ENCODE results near the gene WBP2.
A peak's percentile ranks its signal among the peaks of the same experiment; 100 is the strongest.

The WBP2 gene

GRCh38 chr17:75855310-75856061 is at the start of gene WBP2:
WBP2 (minus strand) TSS chr17:75855335; CDS start chr17:75855297, 38 bp downstream.
- TF ChIP-seq MAX (IDR thresholded peaks at IDR 0.05; ENCODE audit: low read depth, low read length) (peak; percentile 98), POLR2A (IDR thresholded peaks at IDR 0.05; ENCODE audit: extremely low read depth, insufficient read length) (peak; percentile 94), MYC (IDR thresholded peaks at IDR 0.05; ENCODE audit: low read depth, low read length) (peak; percentile 68; the same call in 1 of the 2 replicates), CTCF (IDR thresholded peaks at IDR 0.05; ENCODE audit: low read depth, low read length) (no peak)
- H3K4me3 ChIP-seq (ENCODE audit: low read depth, low read length): peak within 1 kb of the TSS; percentile 72
- DNase-seq (ENCODE audit: low read depth): peak; percentile 100

- TF ChIP-seq CTCF (IDR thresholded peaks at IDR 0.05; ENCODE audit: low read depth, low read length) (no peak), MYC (IDR thresholded peaks at IDR 0.05; ENCODE audit: low read depth, low read length) (no peak), MAX (IDR thresholded peaks at IDR 0.05; ENCODE audit: low read depth, low read length) (no peak), POLR2A (IDR thresholded peaks at IDR 0.05; ENCODE audit: extremely low read depth, insufficient read length) (no peak)
- H3K4me3 ChIP-seq (ENCODE audit: low read depth, low read length): no peak overlapping the region
- DNase-seq (ENCODE audit: low read depth): no peak
Observed at GRCh38 chr17:75902406-75902805, 47.3 kb upstream of the WBP2 start.

- no peak for DNase-seq (ENCODE audit: low read depth)
- no peak overlapping the region for H3K4me3 ChIP-seq (ENCODE audit: low read depth, low read length)
- TF ChIP-seq MYC (IDR thresholded peaks at IDR 0.05; ENCODE audit: low read depth, low read length) (no peak), MAX (IDR thresholded peaks at IDR 0.05; ENCODE audit: low read depth, low read length) (no peak), CTCF (IDR thresholded peaks at IDR 0.05; ENCODE audit: low read depth, low read length) (no peak), POLR2A (IDR thresholded peaks at IDR 0.05; ENCODE audit: extremely low read depth, insufficient read length) (no peak)
Observed at GRCh38 chr17:75901727-75902126, 46.6 kb upstream of the WBP2 start.

GRCh38 chr17:75900691-75901533 is 45.8 kb upstream of the WBP2 start:
- TF ChIP-seq MYC (IDR thresholded peaks at IDR 0.05; ENCODE audit: low read depth, low read length) (no peak), MAX (IDR thresholded peaks at IDR 0.05; ENCODE audit: low read depth, low read length) (no peak), CTCF (IDR thresholded peaks at IDR 0.05; ENCODE audit: low read depth, low read length) (no peak), POLR2A (IDR thresholded peaks at IDR 0.05; ENCODE audit: extremely low read depth, insufficient read length) (no peak)
- no peak overlapping the region for H3K4me3 ChIP-seq (ENCODE audit: low read depth, low read length)
- DNase-seq (ENCODE audit: low read depth): no peak

- H3K4me3 ChIP-seq (ENCODE audit: low read depth, low read length): no peak overlapping the region
- TF ChIP-seq CTCF (IDR thresholded peaks at IDR 0.05; ENCODE audit: low read depth, low read length) (no peak), MAX (IDR thresholded peaks at IDR 0.05; ENCODE audit: low read depth, low read length) (no peak), POLR2A (IDR thresholded peaks at IDR 0.05; ENCODE audit: extremely low read depth, insufficient read length) (no peak), MYC (IDR thresholded peaks at IDR 0.05; ENCODE audit: low read depth, low read length) (no peak)
- no peak for DNase-seq (ENCODE audit: low read depth)
Observed at GRCh38 chr17:75899767-75900468, 44.8 kb upstream of the WBP2 start.

Data from NB4 (cell line).